Ureter (tissue), 1 donor: ENCODE measurements around the gene OCSTAMP. TPM values are rescaled to one million over a fixed set of nuclear protein-coding genes. Genes with fewer than 3 reads are reported as not detected.

Experiments used
- DNase-seq: peaks from one replicate; pipeline ENCODE4 v3.0.0-alpha.2; 2020; ENCODE audit warnings: low spot score
- total RNA-seq: library from RNA; stranded (reverse); gene quantifications from one replicate; pipeline ENCODE4 v1.2.4, GENCODE V29; 2023
- donor health status: DM: yes; HTN: yes; CAD: no.

The OCSTAMP gene
- not detected for total RNA-seq

GRCh38 chr20:46550461-46550860 is at the start of gene OCSTAMP:
Gene OCSTAMP, minus strand, starts transcription at chr20:46550654. Its CDS starts 94 bp downstream, at chr20:46550560.
- DNase-seq, result no peak

- no peak for DNase-seq
These were observed 49.0 kb upstream of the OCSTAMP start for GRCh38 chr20:46599227-46599987.

GRCh38 chr20:46595933-46596332 is 45.5 kb upstream of the OCSTAMP start:
- DNase-seq, result no peak

- DNase-seq, result no peak
These were observed 44.3 kb upstream of the OCSTAMP start for GRCh38 chr20:46594725-46595124.

- DNase-seq, result no peak
These were observed 42.3 kb upstream of the OCSTAMP start for GRCh38 chr20:46592580-46593362.

- DNase-seq, result no peak
These were observed 40.0 kb upstream of the OCSTAMP start for GRCh38 chr20:46590443-46590842.

- no peak for DNase-seq
These were observed 38.4 kb upstream of the OCSTAMP start for GRCh38 chr20:46588532-46589511.

- no peak for DNase-seq
These were observed 37.5 kb upstream of the OCSTAMP start for GRCh38 chr20:46587986-46588385.

- no peak for DNase-seq
These were observed 36.3 kb upstream of the OCSTAMP start for GRCh38 chr20:46586724-46587123.

- DNase-seq, result no peak
These were observed 34.1 kb upstream of the OCSTAMP start for GRCh38 chr20:46584508-46584907.

- DNase-seq, result no peak
These were observed 33.2 kb upstream of the OCSTAMP start for GRCh38 chr20:46583411-46584214.

- DNase-seq, result no peak
These were observed 32.2 kb upstream of the OCSTAMP start for GRCh38 chr20:46582648-46583047.

GRCh38 chr20:46581391-46581790 is 30.9 kb upstream of the OCSTAMP start:
- DNase-seq, result no peak

GRCh38 chr20:46580613-46581205 is 30.3 kb upstream of the OCSTAMP start:
- DNase-seq, result no peak

- no peak for DNase-seq
These were observed 28.3 kb upstream of the OCSTAMP start for GRCh38 chr20:46578745-46579144.

GRCh38 chr20:46576774-46577395 is 26.4 kb upstream of the OCSTAMP start:
- no peak for DNase-seq

- DNase-seq, result no peak
These were observed 25.5 kb upstream of the OCSTAMP start for GRCh38 chr20:46575937-46576461.

GRCh38 chr20:46575394-46575793 is 24.9 kb upstream of the OCSTAMP start:
- no peak for DNase-seq

GRCh38 chr20:46573788-46574584 is 23.5 kb upstream of the OCSTAMP start:
- DNase-seq, result no peak
